Endothelial cell of umbilical vein (primary cell): ENCODE measurements around the gene RAB7B. TPM values are rescaled to one million over a fixed set of nuclear protein-coding genes. Genes with fewer than 3 reads are reported as not detected.
"Not testable (repeated sequence)": the region's sequence is repeated elsewhere in the genome, so short reads cannot be mapped to it uniquely, and the experiment has no call there.

Source experiments
- Bru-seq: library from RNA; stranded (reverse); fragments of 400-500 nt; gene quantifications from one replicate; lab custom pipeline; 2021; lab: Mats Ljungman, UMichigan
- BruChase-seq, 2 experiments: library from RNA; stranded (reverse); fragments of 400-500 nt; gene quantifications; one replicate each; lab custom pipeline; 2021; lab: Mats Ljungman, UMichigan
- BruUV-seq: library from RNA; stranded (reverse); fragments of 400-500 nt; replicated peaks from 2 replicates; lab custom pipeline; 2021; lab: Mats Ljungman, UMichigan
- CTCF ChIA-PET: fragments of 300-600, 350-600 bp; sonication (Branson Sonifier 250); formaldehyde crosslinking; loops from one replicate; lab custom pipeline; 2021; ENCODE audit warnings: antibody characterized with exemption, inconsistent platforms; lab: Charles Lee
- POLR2A ChIA-PET: fragments of 300-600, 350-600 bp; sonication (Branson Sonifier 250); formaldehyde crosslinking; loops from one replicate; lab custom pipeline; 2021; ENCODE audit warnings: antibody characterized with exemption, inconsistent platforms; lab: Charles Lee
- DNase-seq: peaks from one replicate; pipeline ENCODE4 v3.0.0-alpha.2; 2011; ENCODE audit warnings: low read depth, low spot score
- FAIRE-seq: peaks from 2 replicates; lab custom pipeline; 2011; peaks lifted over from hg19 to GRCh38; lab: Jason Lieb, UNC
- H2AFZ ChIP-seq: 2 replicates; pipeline ENCODE4 v1.6.0; 2012; ENCODE audit warnings: low read depth, low read length, control low read depth, inconsistent platforms
- H3K27ac ChIP-seq: 2 replicates; pipeline ENCODE4 v1.5.1; 2011; ENCODE audit warnings: low read depth, mild to moderate bottlenecking, control low read depth, low read length, moderate library complexity; ENCODE audit not compliant: insufficient read depth
- H3K27me3 ChIP-seq, 2 experiments: 2 replicates each; pipeline versions ENCODE4 v1.6.0 to v1.6.1; 2011; ENCODE audit warnings: low read length in 2 of 2, mixed read lengths in 1 of 2; ENCODE audit not compliant: control insufficient read depth in 2 of 2, insufficient read depth in 2 of 2
- H3K36me3 ChIP-seq, 2 experiments: 2 replicates in 1 of 2; 3 replicates in 1 of 2; pipeline ENCODE4 v1.5.1; 2011; ENCODE audit warnings: low read length in 2 of 2, mild to moderate bottlenecking in 1 of 2, moderate library complexity in 1 of 2; ENCODE audit not compliant: control insufficient read depth in 2 of 2, insufficient read depth in 2 of 2; ENCODE audit errors: extremely low read depth in 1 of 2
- H3K4me1 ChIP-seq: 3 replicates; pipeline ENCODE4 v1.5.1; 2011; ENCODE audit warnings: mild to moderate bottlenecking, low read length; ENCODE audit not compliant: control insufficient read depth, insufficient read depth; ENCODE audit errors: extremely low read depth
- H3K4me2 ChIP-seq: 2 replicates; pipeline ENCODE4 v1.6.1; 2011; ENCODE audit warnings: low read length, control low read depth, mixed read lengths; ENCODE audit not compliant: insufficient read depth
- H3K4me3 ChIP-seq, 3 experiments: fragments of 200-600 bp in 1 of 3; sonication (generic), shearing (Covaris generic) in 1 of 3; replicated peaks in 1 of 3; 2 replicates each; pipeline ENCODE4 v1.5.1; 2011 to 2016; ENCODE audit warnings: control low read depth in 3 of 3, low read length in 3 of 3, mild to moderate bottlenecking in 2 of 3, inconsistent platforms in 1 of 3, low read depth in 1 of 3, moderate library complexity in 1 of 3; ENCODE audit not compliant: insufficient read depth in 1 of 3
- H3K79me2 ChIP-seq: 2 replicates; pipeline ENCODE4 v1.6.0; 2012; ENCODE audit warnings: low read length, inconsistent platforms; ENCODE audit not compliant: control insufficient read depth, insufficient read depth
- H3K9ac ChIP-seq: replicated peaks from 2 replicates; pipeline ENCODE3; 2011; ENCODE audit warnings: low read length, control low read depth; ENCODE audit not compliant: insufficient read depth; ENCODE audit errors: extremely low read depth
- H3K9me1 ChIP-seq: replicated peaks from 3 replicates; pipeline ENCODE4 v1.6.0; 2011; ENCODE audit warnings: mild to moderate bottlenecking, low read length; ENCODE audit not compliant: control insufficient read depth, insufficient read depth; ENCODE audit errors: extremely low read depth
- H3K9me3 ChIP-seq: replicated peaks from 2 replicates; pipeline ENCODE4 v1.5.1; 2012; ENCODE audit warnings: low read length, inconsistent platforms; ENCODE audit not compliant: control insufficient read depth, insufficient read depth
- H4K20me1 ChIP-seq: replicated peaks from 2 replicates; pipeline ENCODE3; 2011; ENCODE audit warnings: mild to moderate bottlenecking, low read length; ENCODE audit not compliant: control insufficient read depth, insufficient read depth; ENCODE audit errors: extremely low read depth
- EZH2 ChIP-seq: IDR thresholded peaks from 2 replicates; pipeline ENCODE4 v1.6.1; 2012; ENCODE audit warnings: borderline replicate concordance, low read depth, mild to moderate bottlenecking, moderate library complexity, low read length, inconsistent platforms; ENCODE audit not compliant: severe bottlenecking
- FOS ChIP-seq: IDR thresholded peaks from 2 replicates; pipeline ENCODE4 v1.6.1; 2011; ENCODE audit warnings: mild to moderate bottlenecking, low read length, moderate library complexity, borderline replicate concordance; ENCODE audit not compliant: insufficient read depth
- GATA2 ChIP-seq: IDR thresholded peaks from 2 replicates; pipeline ENCODE4 v1.7.0; 2011; ENCODE audit warnings: low read depth, mild to moderate bottlenecking, moderate library complexity, mixed read lengths, low read length; ENCODE audit not compliant: insufficient read length, insufficient read depth
- JUN ChIP-seq: IDR thresholded peaks from 2 replicates; pipeline ENCODE4 v1.6.1; 2011; ENCODE audit warnings: borderline replicate concordance, low read depth; ENCODE audit not compliant: insufficient read length, insufficient read depth
- MYC ChIP-seq: IDR thresholded peaks from one replicate; pipeline ENCODE4 v1.6.1; 2011; ENCODE audit warnings: mild to moderate bottlenecking, low read depth, low read length
- POLR2A ChIP-seq: IDR thresholded peaks from 2 replicates; pipeline ENCODE4 v1.6.1; 2012; ENCODE audit warnings: low read depth, mild to moderate bottlenecking, control low read depth, low read length
- POLR2AphosphoS5 ChIP-seq: IDR thresholded peaks from 2 replicates; pipeline ENCODE4 v1.6.1; 2012; ENCODE audit warnings: low read depth, mild to moderate bottlenecking, control low read depth, low read length, moderate library complexity; ENCODE audit not compliant: insufficient read depth
- dilution Hi-C: fragments of 300-500 bp; cut with MboI; formaldehyde crosslinking; loops from one replicate; pipeline ENCODE4 v1.15.0; 2019; ENCODE audit warnings: low sequenced_read_pairs; ENCODE audit not compliant: extremely low pct_ligation_motif_present
- intact Hi-C: fragments of 100-400 bp; cut with micrococcal nuclease; formaldehyde crosslinking; loops from one replicate; pipeline ENCODE4 v1.10.0; 2022
- long read RNA-seq: library from polyadenylated mRNA; stranded (forward); transcript quantifications from one replicate; pipeline ENCODE4 v2.0.0, GENCODE V29; 2021
- polyA minus RNA-seq, 3 experiments: library from RNA; depleted of rRNA, polyadenylated mRNA; stranded (reverse); fragments of >200 nt; gene quantifications; 1 replicate in 1 of 3; 2 replicates in 2 of 3; pipeline ENCODE4 v1.2.3, GENCODE V29; 2011
- polyA plus RNA-seq, 4 experiments: library from polyadenylated mRNA; depleted of rRNA in 3 of 4; stranded (reverse) in 3 of 4; unstranded in 1 of 4; fragments of >200 nt; gene quantifications; 2 replicates each; pipeline versions ENCODE4 v1.2.1 to v1.2.3, GENCODE V29; 2011 to 2012; ENCODE audit warnings: missing spikeins in 1 of 4
- total RNA-seq: library from RNA; stranded (reverse); gene quantifications from 2 replicates; pipeline ENCODE4 v1.2.3, GENCODE V29; 2021
- TF ChIP-seq, protein P1 (sequence below): IDR thresholded peaks from 2 replicates; pipeline ENCODE4 v1.6.1; 2011; ENCODE audit not compliant: insufficient read depth, insufficient read length
- TF ChIP-seq, protein P2 (sequence below), 2 donors: IDR thresholded peaks; 1 replicate in 1 of 2; 2 replicates in 1 of 2; pipeline ENCODE4 v1.5.1; 2011; ENCODE audit warnings: low read length in 2 of 2, mild to moderate bottlenecking in 2 of 2, moderate library complexity in 2 of 2, control low read depth in 1 of 2, inconsistent platforms in 1 of 2, low read depth in 1 of 2; ENCODE audit not compliant: insufficient read depth in 1 of 2; ENCODE audit errors: extremely low read depth in 1 of 2

Gene RAB7B, protein sequence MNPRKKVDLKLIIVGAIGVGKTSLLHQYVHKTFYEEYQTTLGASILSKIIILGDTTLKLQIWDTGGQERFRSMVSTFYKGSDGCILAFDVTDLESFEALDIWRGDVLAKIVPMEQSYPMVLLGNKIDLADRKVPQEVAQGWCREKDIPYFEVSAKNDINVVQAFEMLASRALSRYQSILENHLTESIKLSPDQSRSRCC
- total RNA-seq (not detected in 2 replicates), polyA plus RNA-seq (0.15 and 0.51 TPM in 2 replicates), polyA minus RNA-seq (0.19 TPM in 1 of 2 replicates, not detected in the other), Bru-seq, nascent RNA (percentile 4 among the genes with signal in this experiment), BruChase-seq, experiment 1, labeled RNA remaining after a 6-hour chase (percentile 7 among the genes with signal in this experiment), BruChase-seq, experiment 2, labeled RNA remaining after a 2-hour chase (not detected)
- 0.08 and 0.09 TPM in 2 replicates for polyA plus RNA-seq (2011; cell fraction: cytosol; rRNA removed)
- polyA plus RNA-seq (2011; cell fraction: nucleus; rRNA removed): 0.16 and 0.31 TPM in 2 replicates
- polyA plus RNA-seq (2012): 0.16 TPM in 1 of 2 replicates, not detected in the other
- polyA minus RNA-seq (2011; cell fraction: cytosol; rRNA and poly(A)+ RNA removed): not detected
- not detected in 2 replicates for polyA minus RNA-seq (2011; cell fraction: nucleus; rRNA and poly(A)+ RNA removed)
- long read RNA-seq: 0 reads

DNA sequence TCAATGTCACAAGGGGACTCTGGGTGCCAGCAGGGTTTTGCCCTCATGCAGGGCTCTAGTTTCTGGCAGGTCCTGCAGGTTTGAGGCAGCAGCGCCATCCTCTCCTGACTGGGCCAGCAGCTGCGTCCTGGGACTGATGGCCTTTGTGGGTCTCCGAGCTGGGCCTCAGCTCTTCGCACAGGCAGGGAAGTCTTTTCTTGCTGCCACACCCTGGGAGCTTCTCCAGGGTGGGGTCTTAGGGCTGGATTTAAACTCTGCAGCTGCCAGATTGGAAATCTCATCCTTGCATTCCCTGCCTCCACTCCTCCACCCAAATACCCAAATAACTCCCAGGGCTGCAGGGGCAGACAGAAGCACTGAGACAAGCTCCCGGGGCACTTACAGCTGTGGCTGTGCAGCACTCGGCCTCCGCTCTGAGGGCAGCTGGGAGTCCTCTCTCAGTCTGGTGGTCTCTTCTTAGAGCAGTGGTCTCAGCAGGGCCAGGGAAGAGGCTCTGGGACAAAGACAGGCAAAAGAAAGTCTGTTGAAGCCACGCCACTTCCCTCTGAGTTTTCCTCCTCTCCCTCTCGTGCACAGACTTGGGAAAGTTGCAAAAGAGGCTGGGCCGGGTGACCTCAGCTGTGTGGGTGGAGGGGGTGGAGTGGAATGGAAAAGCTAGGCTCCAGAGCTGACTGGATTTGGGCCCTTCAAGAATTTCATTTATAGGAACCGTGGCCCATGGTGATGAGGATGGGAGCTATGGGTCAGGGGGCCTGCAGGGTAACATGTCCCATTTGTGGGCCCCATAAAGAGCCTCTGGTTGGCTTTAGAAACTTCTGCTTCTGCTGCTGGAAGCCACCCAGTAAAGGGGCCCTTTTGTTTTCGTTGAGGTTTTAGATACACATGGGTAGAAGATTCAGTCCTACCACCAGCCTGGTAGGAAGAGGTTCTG, at the start of gene RAB7B:
Gene RAB7B, minus strand, starts transcription at position 525 of the 931 bp plus-strand sequence. CDS start 9,260 bp downstream, outside the sequence.
- Histone ChIP-seq H3K4me2 (no peak within 1 kb of the TSS), H3K9me1 (no peaks in the 10 kb centered on the region), H3K79me2 (no peaks in the 10 kb centered on the region), H4K20me1 (no peaks in the 10 kb centered on the region), H3K36me3 (no peaks in the 10 kb centered on the region), H2AFZ (peak within 1 kb of the TSS; percentile 17), H3K27ac (no peak within 1 kb of the TSS), H3K9me3 (no peaks in the 10 kb centered on the region), H3K27me3 (no peaks in the 10 kb centered on the region), H3K4me3 (no peak within 1 kb of the TSS), H3K9ac (no peak within 1 kb of the TSS), H3K4me1 (peaks cover 2% of the 10 kb centered on the region)
- POLR2A ChIA-PET: no interaction called here
- dilution Hi-C loops: no loop called here
- intact Hi-C loops: no loop called here
- DNase-seq (no peak), FAIRE-seq (no peak)
- no TSS peak for BruUV-seq
- CTCF ChIA-PET: interaction anchor here (0.7 to 1.5 kb wide), 4 partner anchors 19 to 103 kb away, joined by 3 to 8 read pairs (median 5); no protein-coding TSS in a partner anchor
- TF ChIP-seq FOS (no peak), EZH2 (no peak), JUN (no peak), POLR2A (no peak), POLR2AphosphoS5 (no peak), GATA2 (no peak), MYC (no peak)
- TF ChIP-seq, protein P1, sequence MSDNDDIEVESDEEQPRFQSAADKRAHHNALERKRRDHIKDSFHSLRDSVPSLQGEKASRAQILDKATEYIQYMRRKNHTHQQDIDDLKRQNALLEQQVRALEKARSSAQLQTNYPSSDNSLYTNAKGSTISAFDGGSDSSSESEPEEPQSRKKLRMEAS: no peak
- TF ChIP-seq, protein P2, sequence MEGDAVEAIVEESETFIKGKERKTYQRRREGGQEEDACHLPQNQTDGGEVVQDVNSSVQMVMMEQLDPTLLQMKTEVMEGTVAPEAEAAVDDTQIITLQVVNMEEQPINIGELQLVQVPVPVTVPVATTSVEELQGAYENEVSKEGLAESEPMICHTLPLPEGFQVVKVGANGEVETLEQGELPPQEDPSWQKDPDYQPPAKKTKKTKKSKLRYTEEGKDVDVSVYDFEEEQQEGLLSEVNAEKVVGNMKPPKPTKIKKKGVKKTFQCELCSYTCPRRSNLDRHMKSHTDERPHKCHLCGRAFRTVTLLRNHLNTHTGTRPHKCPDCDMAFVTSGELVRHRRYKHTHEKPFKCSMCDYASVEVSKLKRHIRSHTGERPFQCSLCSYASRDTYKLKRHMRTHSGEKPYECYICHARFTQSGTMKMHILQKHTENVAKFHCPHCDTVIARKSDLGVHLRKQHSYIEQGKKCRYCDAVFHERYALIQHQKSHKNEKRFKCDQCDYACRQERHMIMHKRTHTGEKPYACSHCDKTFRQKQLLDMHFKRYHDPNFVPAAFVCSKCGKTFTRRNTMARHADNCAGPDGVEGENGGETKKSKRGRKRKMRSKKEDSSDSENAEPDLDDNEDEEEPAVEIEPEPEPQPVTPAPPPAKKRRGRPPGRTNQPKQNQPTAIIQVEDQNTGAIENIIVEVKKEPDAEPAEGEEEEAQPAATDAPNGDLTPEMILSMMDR (IDR thresholded peaks at IDR 0.05; ENCODE audit: extremely low read depth in 1 of 2, insufficient read depth in 1 of 2, low read depth in 1 of 2, low read length in 2 of 2): no peak

DNA sequence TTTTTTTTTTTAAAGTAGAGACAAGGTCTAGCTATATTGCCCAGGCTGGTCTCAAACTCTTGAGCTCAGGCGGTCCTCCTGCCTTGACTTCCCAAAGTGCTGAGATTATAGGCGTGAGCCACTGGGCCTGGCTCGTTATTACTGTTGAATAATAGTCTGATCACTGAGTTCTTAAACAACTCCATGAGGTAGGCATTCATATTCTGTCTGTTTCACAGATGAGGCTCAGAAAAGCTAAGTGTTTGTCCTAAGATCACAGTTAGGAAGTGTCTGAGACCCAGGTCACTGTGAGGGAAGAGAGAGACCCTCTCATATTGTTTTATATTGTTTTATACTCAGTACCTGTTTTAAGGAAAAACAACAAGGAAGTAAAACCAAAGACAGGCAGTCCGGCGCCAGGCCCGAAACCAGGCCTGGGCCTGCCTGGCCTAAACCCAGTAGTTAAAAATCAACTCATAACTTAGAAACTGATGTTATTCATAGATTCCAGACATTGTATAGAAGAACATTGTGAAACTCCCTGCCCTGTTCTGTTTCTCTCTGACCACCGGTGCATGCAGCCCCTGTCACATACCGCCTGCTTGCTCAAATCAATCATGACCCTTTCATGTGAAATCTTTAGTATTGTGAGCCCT, 49.2 kb upstream of the RAB7B start:
- intact Hi-C loops, H3K27me3 ChIP-seq, DNase-seq, H3K9me1 ChIP-seq, H3K4me1 ChIP-seq, BruUV-seq, H3K79me2 ChIP-seq, dilution Hi-C loops, H3K4me3 ChIP-seq, H2AFZ ChIP-seq, H3K27ac ChIP-seq, FAIRE-seq, H3K4me2 ChIP-seq, H3K9ac ChIP-seq, H3K36me3 ChIP-seq, H4K20me1 ChIP-seq, POLR2A ChIA-PET, H3K9me3 ChIP-seq: not testable (repeated sequence)
- CTCF ChIA-PET: interaction anchor here (1.0 kb wide), 1 partner anchor 9 kb away, joined by 3 read pairs; no protein-coding TSS in a partner anchor
